NT2/D1 (cell line): ENCODE results near the gene GPD1L.

Source experiments
- SUZ12 ChIP-seq: IDR thresholded peaks from 2 replicates; pipeline ENCODE4 v1.6.1; 2011; ENCODE audit not compliant: insufficient read length, insufficient read depth; ENCODE audit errors: extremely low read depth
- YY1 ChIP-seq: IDR thresholded peaks from 2 replicates; pipeline ENCODE4 v1.6.1; 2011; ENCODE audit not compliant: insufficient read length, insufficient read depth
- ZNF274 ChIP-seq: IDR thresholded peaks from 2 replicates; pipeline ENCODE4 v1.6.1; 2011; ENCODE audit warnings: mild to moderate bottlenecking, low read depth, low read length

DNA sequence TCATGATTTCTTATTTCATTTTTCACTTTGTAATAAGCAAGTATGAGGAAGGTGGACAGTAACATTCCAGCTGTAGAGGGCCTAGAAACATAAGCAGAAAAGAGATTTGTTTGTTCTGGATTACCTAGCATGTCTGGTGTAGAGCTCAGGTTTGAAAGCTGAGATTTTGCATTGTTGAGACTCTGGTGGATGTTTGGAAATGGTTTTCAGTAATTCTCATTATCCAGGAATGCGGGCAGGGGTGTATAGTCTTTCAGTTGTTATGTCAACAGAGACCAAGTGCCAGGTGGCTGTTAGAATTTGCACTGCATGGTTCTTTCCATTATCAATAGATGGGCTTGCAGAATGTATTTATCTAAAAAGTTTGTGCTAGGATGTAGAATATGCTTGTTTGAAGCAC is 10.9 kb downstream of the GPD1L start:
- TF ChIP-seq SUZ12 (no peak), ZNF274 (no peak), YY1 (no peak)
